Cardiac fibroblast (primary cell): ENCODE data around the gene ITGB7.

Source experiments
- DNase-seq, 2 donors: peaks; one replicate each; pipeline versions ENCODE4 v3.0.0 to v3.0.0-alpha.2; 2010; ENCODE audit warnings: low read depth in 2 of 2
- H3K4me3 ChIP-seq, 2 donors: replicated peaks in 1 of 2; 1 replicate in 1 of 2; 2 replicates in 1 of 2; pipeline ENCODE4 v1.5.1; 2011; ENCODE audit warnings: low read depth in 2 of 2, low read length in 2 of 2, mild to moderate bottlenecking in 2 of 2, moderate library complexity in 1 of 2
- TF ChIP-seq, protein P1 (sequence below): IDR thresholded peaks from one replicate; pipeline ENCODE4 v1.5.1; 2011; ENCODE audit warnings: low read depth, mild to moderate bottlenecking, low read length, inconsistent platforms

ITGB7 gene

DNA sequence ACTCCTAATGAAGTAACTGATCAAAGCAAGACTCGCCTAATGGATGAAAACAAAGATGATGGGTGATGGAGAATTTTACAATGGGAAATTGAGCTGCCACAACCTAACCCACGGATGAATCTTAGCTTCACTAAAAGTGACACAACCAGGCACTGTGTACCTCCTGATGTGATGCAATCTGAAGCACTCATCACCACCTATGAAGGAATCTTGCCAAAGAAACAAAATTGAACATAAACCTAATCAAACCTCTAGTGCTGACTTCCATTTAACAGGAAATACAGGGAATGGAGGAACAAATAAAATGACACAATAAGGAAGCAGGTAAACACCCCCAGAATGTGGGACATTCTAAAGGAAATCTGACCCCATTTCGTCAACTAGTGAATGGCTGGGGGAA, 38.2 kb upstream of the ITGB7 start:
- H3K4me3 ChIP-seq, result no peak overlapping the region
- no peak for DNase-seq
- TF ChIP-seq, protein P1, sequence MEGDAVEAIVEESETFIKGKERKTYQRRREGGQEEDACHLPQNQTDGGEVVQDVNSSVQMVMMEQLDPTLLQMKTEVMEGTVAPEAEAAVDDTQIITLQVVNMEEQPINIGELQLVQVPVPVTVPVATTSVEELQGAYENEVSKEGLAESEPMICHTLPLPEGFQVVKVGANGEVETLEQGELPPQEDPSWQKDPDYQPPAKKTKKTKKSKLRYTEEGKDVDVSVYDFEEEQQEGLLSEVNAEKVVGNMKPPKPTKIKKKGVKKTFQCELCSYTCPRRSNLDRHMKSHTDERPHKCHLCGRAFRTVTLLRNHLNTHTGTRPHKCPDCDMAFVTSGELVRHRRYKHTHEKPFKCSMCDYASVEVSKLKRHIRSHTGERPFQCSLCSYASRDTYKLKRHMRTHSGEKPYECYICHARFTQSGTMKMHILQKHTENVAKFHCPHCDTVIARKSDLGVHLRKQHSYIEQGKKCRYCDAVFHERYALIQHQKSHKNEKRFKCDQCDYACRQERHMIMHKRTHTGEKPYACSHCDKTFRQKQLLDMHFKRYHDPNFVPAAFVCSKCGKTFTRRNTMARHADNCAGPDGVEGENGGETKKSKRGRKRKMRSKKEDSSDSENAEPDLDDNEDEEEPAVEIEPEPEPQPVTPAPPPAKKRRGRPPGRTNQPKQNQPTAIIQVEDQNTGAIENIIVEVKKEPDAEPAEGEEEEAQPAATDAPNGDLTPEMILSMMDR, result no peak

DNA sequence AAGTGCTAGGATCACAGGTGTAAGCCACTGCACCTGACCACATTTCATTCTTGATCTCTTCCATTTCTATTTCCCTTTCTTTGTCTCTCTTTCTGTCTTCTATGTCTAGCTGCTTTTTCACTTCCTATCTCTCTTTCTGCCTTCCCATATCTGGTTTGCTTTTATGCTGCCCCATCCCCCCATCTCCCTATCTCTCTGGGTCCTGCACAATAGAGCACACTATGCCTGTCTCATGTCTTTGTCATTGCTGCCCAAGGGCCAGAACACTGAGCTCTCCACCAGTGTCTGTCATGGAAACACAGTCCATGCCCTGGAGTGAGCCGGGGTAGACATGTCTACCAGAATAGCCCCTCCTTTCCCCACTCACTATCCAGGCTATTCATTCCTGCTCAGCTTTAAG, 37.3 kb upstream of the ITGB7 start:
- TF ChIP-seq, protein P1, result no peak
- no peak for DNase-seq
- no peak overlapping the region for H3K4me3 ChIP-seq

DNA sequence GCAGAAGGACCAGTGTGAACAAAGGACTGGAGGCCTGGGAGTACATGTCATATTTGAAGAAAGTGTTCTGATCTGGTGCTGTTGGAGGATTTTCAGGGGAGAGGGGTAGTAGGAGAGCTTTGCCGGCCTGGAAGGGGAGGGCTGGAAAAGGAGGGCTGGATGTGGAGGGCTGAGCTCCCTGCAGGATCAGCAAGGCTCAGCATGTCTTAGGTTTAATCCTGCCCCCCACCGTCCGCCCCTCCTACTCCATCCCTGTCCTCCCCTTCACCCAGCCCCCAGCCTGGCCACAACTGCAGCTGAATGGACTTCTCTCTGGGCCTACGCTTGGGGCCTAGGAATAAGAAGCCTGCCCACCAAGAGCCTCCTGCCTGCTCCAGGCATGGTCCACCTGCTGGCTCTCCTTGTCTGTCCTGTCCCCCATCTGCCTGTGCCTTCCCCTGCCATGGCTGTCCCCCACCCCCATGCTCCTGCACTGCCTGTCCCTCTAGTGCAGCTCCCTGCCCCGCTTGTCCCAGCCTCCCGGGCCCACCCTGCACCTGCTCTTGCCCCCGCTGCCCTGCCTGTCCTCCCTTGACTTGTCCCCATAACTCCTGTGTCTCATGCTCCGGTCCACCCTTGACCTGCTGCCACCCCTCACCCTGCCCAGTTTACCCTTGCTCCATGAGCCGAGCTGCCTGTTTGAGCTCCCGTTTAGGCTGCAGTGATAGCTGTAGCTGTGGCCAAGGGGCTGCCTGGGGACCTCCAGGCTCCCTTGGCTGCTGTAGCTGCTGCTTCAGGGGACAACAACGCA, 34.8 kb upstream of the ITGB7 start:
- TF ChIP-seq, protein P1, result no peak
- no peak overlapping the region for H3K4me3 ChIP-seq

DNA sequence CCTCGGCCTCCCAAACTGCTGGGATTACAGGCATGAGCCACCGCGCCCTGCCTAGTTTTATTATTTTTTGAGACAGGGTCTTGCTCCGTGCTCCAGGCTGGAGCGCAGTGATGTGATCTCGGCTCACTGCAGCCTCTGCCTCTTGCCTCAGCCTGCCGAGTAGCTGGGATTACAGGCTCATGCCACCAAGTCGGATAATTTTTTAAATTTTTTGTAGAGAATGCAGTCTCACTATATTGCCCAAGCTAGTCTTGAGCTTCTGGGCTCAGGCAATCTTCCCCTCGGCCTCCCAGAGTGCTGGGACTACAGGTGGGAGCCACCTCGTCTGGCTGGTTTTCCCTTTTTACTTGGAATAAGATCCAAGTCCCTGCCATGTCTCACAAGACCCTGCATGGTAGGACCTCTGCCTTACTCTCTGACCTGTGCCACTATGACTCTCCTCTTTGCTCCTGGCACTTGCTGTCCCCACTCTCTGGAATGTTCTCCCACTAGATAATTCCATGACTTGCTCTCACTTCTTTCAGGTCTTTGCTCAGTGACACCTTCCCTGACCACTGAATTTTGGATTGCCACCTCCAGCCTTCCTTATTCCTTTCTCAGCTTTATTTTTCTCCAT, 32.7 kb upstream of the ITGB7 start:
- TF ChIP-seq, protein P1, result no peak
- DNase-seq, result no peak
- no peak overlapping the region for H3K4me3 ChIP-seq

More for the DNA sequence above, 34.8 kb upstream of the ITGB7 start:
- DNase-seq, result no peak

DNA sequence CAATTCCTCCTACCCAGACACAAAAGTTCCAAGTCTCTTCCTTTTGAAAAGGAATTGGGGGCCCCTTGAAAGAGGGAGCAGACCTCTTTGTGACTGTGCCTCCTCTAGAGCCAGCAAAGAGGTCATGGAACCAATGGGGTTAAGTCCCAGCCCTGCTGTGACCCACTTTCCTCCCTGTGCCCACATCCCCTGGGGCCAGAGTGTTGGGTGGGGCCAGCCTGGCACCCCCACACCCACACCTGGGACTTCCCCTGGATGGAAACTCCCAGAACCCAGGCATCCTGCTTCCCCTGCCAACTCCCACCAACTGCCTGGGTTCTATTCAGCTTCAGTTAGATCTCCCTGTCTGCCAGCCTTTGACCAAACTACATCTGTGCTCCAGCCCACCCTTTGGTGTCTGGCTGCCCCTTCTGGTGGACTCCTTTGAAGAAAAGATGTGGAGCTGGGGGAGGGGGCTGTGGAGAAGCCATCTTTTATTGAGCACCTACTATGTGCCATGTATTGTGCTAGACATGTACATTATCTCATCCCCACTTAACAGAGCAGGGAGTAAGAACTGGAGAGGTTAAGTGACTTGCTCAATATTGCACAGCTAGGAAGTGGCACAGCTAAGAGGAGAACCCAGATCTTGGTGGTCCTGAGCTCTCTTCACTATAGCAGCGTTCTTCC, 29.5 kb upstream of the ITGB7 start:
- no peak overlapping the region for H3K4me3 ChIP-seq
- TF ChIP-seq, protein P1, result no peak
- no peak for DNase-seq

DNA sequence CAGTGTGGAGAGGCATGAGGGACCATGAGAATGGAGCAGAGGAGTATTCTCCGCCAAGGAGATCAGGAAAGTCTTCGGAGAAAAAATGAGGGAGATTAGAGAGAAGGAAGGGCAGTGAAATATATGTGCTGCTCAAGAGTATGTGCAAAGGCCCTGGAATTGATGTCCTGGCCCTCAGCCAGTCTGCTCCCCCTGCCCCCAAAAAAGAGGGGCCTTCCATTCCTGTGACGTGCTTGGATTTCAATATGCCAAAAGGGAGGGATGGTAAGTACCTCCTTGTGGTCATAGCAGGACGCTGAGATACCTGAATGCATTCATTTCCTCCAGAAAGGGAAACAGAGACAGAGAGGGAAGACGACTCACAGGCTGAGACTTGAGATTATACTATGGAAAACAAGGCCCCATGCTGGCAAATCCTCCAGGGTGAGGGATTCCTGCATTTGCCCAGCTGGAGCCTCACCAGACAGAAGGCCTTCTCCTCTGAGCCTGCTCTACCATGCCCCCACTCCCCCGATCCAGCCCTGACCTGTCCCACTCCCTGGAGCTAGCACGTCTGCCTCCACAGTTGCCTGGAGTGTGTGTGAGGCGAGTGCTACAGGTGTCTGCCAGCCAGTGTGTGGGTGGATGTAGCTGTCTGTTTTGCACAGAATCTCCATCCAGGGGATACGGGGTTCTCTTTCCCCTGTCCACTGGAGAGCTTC, 28.8 kb upstream of the ITGB7 start:
- no peak overlapping the region for H3K4me3 ChIP-seq
- no peak for DNase-seq
- TF ChIP-seq, protein P1, result no peak
